ENCODE data around the gene COL5A1.
"Not testable (repeated sequence)": the region's sequence is repeated elsewhere in the genome, so short reads cannot be mapped to it uniquely, and the experiment has no call there.

The COL5A1 gene

GRCh38 chr9:134641990-134642384 is 384 bp downstream of the COL5A1 start:
- no peak for DNase-seq

GRCh38 chr9:134642385-134643181 is 980 bp downstream of the COL5A1 start:
- no peak for DNase-seq

GRCh38 chr9:134643222-134643671 is 1.6 kb downstream of the COL5A1 start:
- DNase-seq: peak; percentile 27

DNA sequence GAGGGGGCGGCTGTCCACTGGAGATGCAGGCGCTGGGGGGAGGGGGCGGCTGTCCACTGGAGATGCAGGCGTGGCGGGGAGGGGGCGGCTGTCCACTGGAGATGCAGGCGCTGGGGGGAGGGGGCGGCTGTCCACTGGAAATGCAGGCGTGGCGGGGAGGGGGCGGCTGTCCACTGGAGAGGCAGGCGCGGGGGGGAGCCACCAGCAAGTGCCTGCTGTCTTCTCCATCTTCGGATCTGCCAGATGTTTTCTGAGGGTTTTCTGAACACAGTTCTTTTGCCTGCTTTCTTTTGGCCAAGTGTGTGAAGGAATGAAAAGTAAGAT is 2.8 kb downstream of the COL5A1 start:
- not testable (repeated sequence) for DNase-seq

GRCh38 chr9:134644725-134645606 is 3.4 kb downstream of the COL5A1 start:
- peak; percentile 70 for DNase-seq

DNA sequence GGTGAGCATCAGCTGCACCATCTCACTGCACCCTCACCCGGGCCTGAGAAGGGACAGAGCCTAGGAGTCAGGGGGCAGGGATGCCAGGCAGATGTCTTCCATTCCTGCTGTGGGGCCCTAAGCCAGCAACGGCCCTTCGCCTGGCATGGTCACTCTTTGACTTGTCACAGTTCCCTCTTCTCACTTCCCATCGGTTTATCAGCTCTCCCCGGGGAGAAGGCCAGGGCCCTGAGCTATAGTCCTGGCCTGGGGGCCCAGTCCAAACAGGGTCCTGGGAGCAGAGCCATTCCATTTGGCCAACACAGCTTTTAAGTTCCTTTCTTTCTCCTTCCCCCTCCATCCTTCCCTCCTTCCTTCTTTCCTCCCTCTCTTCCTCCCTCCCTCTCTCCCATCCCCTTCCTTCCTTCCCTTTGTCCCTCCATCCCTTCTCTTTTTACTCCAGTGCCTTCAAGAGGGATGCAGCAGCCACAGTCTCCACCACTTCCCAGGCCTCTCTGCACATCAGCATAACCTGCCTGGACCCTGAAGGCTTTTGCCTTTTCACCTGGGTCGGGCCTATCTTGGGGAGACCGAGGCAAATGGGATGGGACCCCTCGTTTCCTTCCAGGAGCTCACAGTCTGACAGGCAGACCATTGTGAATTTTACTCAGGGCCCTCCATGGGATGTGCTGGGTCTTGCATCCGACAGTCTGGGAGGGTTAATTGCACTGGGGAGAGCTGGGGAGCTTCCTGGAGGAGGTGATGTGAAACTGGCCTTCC is 4.2 kb downstream of the COL5A1 start:
- no peak for DNase-seq

DNA sequence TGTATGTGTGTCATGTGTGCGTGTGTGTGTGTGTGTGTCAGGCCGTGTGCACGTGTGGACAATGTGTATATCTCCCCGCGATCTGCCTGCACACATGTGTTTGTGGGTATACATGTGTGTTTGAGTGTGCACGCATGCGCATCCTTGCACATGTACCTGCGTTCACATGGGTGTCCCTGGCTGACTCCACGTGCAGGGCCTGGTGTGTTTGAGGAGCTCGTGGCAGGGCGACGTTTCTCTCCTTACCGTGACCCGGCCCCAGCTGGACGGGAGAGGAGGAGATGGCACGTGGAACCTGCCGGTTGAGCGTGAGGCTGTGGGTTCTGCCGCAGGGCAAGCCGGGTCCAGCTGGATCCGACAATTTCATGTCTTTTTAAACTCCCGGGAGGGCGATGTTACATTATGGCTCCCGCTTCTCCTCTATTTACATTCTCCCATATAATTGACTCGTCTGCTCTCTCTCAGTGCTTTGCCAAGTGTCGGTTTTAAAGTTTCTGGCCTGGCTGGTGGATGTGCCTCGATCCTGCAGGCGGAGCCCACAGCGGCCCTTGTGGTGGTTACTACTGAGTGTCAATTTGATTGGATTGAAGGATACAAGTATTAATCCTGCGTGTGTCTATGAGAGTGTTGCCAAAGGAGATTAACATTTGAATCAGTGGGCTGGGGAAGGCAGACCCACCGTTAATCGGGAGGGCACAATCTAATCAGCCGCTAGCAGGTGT is 5.9 kb downstream of the COL5A1 start:
- DNase-seq: no peak

DNA sequence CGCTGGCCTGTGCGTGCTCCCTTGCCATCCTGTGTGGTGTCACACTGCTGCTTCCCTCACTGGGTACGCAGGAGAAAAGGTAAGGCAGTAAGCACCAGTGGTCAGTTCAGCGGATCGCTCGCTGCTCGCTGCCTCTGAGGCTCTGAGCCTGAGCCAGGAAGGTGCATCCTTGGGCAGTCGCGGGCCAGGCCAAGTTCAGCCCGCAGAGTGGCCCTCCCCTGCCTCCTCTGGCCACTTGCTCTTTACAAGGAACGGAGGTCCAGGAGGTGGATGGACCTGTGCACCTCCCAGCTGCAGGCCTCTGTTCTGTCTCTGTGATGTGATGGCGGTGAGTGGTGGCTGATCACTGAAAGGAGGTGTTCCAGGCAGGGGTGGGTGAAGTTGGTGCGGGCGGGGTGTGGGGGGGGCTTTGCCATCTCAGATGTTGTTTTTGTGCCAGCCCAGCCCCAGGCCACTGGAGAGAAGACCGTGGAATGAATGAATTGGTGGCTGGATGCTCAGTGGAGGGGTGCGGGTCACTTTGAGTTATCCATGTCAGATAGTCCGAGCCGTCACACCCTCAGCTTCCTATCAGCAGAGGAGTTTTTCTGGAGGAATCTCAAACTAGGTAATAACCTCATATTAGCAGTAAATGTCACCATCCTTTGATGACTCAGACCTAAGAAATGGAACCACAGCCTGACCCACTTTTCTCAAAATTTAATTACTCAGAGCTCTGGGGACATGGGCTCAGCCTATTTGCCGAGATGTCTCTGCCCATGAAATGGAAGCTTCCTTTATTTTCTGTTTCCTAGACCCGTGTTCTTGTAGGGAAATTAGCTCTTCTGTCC is 7.3 kb downstream of the COL5A1 start:
- no peak for DNase-seq

- DNase-seq: no peak
Measured at GRCh38 chr9:134650431-134651190, 9.0 kb downstream of the COL5A1 start.

- no peak for DNase-seq
Measured at GRCh38 chr9:134651226-134651905, 9.8 kb downstream of the COL5A1 start.

DNA sequence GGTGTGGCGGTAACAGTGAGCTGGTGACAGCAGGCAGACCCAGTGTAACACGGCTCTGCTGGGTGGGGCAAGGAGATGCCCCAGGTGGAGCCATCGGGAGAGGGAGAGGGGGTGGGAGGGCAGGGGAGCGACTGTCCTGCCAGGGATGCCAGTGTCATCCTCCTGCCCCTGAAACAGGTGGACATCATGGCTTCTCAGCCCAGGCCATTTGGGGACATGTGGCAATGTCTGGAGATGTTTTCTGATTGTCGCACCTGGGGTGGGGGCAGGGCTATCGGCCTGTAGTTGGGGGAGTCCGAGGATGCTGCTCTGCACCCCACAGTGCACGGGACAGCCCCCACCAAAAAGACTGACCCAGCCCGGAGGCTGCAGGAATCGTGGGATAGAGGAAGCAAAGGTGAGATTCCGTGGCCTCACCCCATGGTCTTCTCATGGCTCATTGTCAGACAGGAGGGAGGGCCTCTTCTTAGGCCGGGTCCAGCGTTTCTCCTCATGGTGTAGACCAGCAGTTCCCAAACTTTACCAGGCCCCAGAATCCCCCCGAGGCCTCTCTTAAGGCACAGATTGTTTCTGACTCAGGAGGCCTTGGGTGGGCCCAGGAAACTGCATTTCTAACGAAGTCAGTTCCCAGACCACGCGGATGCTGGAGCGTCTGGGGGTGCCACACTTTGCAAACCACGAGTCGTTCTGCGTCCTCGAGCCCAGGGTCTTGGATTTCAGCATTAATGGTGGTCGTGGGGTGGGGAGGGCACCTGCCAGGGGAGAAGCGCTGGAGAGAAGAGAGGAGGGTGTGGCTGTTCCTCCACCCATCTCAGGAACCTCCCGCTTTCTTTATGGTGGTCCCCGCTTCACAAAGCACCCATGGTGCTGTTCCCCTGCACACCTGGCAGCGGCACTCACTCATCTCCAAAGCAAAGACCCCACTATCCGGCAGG is 11.0 kb downstream of the COL5A1 start:
- DNase-seq: no peak

DNA sequence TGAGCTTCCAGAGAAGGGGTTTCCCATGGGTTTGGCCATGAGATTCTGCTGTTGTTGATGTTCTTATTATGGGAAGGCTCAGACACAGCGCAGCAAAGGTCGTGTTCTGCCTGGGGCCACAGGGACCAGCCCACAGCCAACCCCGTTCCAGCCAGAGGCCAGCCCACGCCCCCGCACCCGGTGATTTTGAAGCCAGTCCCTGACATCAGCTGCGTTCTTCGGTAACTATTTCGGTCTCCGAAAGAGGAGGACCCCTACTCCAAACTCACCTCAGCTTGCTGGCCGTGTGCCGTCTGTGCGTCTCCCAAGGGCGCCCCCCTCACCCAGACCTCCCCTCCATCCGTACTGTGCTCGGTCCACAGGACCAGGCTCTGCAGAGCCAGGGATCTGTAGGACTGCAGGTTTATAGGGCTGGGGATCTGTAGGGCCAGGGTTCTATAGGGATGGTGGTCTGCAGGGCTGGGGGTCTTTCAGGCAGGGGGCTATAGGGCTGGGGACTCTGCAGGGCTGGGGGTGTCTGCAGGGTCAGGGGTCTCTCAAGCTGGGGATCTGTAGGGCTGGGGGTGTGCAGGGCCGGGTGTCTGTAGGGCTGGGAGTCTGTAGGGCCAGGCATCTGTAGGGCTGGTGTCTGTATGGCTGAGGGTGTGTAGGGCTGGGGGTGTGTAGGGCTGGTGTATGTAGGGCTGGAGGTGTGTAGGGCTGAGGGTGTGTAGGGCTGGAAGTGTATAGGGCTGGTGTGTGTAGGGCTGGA is 11.8 kb downstream of the COL5A1 start:
- DNase-seq: no peak

DNA sequence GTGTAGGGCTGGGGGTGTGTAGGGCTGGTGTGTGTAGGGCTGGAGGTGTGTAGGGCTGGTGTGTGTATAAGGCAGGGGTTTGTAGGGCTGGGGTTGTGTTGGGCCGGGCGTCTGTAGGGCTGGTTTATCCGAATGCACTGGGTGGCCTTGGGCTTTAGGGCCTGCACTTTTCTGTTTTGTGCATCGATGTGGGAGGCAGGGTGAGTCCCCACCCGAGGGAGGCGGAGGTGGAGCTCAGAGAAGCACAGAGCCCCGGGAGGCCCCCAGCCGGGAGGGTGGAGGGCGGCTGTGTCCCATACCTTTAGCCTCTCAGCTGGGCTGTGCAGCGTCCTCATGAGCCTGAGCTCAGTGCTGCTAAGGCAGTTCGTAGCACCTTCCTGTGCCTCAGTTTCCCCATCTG is 13.5 kb downstream of the COL5A1 start:
- DNase-seq: no peak

GRCh38 chr9:134655586-134656333 is 14.2 kb downstream of the COL5A1 start:
- DNase-seq: no peak

GRCh38 chr9:134656334-134657006 is 14.9 kb downstream of the COL5A1 start:
- DNase-seq: no peak

- DNase-seq: no peak
Measured at GRCh38 chr9:134657666-134658377, 16.2 kb downstream of the COL5A1 start.
